Upper lobe of left lung (tissue), 6 donors: Measurements from ENCODE around the gene PPP1R3G. TPM values are rescaled to one million over a fixed set of nuclear protein-coding genes. Genes with fewer than 3 reads are reported as not detected.

Experiments
- ATAC-seq, 2 donors: fragments of 200-7000 bp; cut with Tn5 transposase; one replicate each; pipeline ENCODE4 v1.9.1; 2022; ENCODE audit warnings: mild to moderate bottlenecking in 2 of 2, moderate library complexity in 2 of 2; ENCODE audit not compliant: low FRiP score in 2 of 2
- DNase-seq, 2 donors: peaks; one replicate each; pipeline ENCODE4 v3.0.0-alpha.2; 2019 to 2020
- H3K27ac ChIP-seq, 4 donors: fragments of 200-600 bp; sonication (generic); one replicate each; pipeline ENCODE4 v1.5.1; 2016 to 2019
- H3K27me3 ChIP-seq, 4 donors: fragments of 200-600 bp; sonication (generic); one replicate each; pipeline ENCODE4 v1.5.1; 2017 to 2019
- H3K36me3 ChIP-seq, 4 donors: fragments of 200-600 bp; sonication (generic); one replicate each; pipeline ENCODE4 v1.5.1; 2016 to 2019
- H3K4me1 ChIP-seq, 4 donors: fragments of 200-600 bp; sonication (generic); one replicate each; pipeline ENCODE4 v1.5.1; 2018 to 2019
- H3K4me3 ChIP-seq, 4 donors: fragments of 200-600 bp; sonication (generic); one replicate each; pipeline ENCODE4 v1.5.1; 2017 to 2019; ENCODE audit warnings: mild to moderate bottlenecking in 2 of 4, moderate library complexity in 1 of 4
- H3K9me3 ChIP-seq, 4 donors: fragments of 200-600 bp; sonication (generic); one replicate each; pipeline ENCODE4 v1.5.1; 2018 to 2019
- CTCF ChIP-seq, 6 experiments: fragments of 450-650 bp in 4 of 6; fragments of 200-600 bp in 2 of 6; sonication (generic) in 2 of 6; IDR thresholded peaks; one replicate each; pipeline ENCODE4 v1.5.1; 2016 to 2019; ENCODE audit warnings: antibody characterized with exemption in 6 of 6
- EP300 ChIP-seq, 4 donors: sonication (generic); formaldehyde crosslinking; IDR thresholded peaks; one replicate each; pipeline ENCODE4 v1.5.1; 2017; ENCODE audit warnings: antibody characterized with exemption in 4 of 4, control low read depth in 2 of 4
- POLR2A ChIP-seq, 4 donors: fragments of 450-650 bp; IDR thresholded peaks; one replicate each; pipeline ENCODE4 v1.5.1; 2016 to 2017; ENCODE audit warnings: antibody characterized with exemption in 4 of 4, mild to moderate bottlenecking in 2 of 4
- POLR2AphosphoS5 ChIP-seq, 2 donors: sonication (generic); formaldehyde crosslinking; IDR thresholded peaks; one replicate each; pipeline ENCODE4 v1.5.1; 2017; ENCODE audit warnings: antibody characterized with exemption in 2 of 2
- WGBS, 2 donors: methylation state at CpG; one replicate each; pipeline ENCODE4 v1.1.5; 2017 to 2018; 5-methylcytosine and 5-hydroxymethylcytosine counted together
- total RNA-seq, 6 donors: library from RNA; depleted of rRNA in 4 of 6; stranded (reverse); fragments of >200 nt in 4 of 6; gene quantifications; one replicate each; pipeline versions ENCODE4 v1.1.0 to v1.2.1, GENCODE V29; 2016 to 2021
- donor health status: DM: no; HTN: no; CAD: no; lungs with moderate emphysema.
- donor health status: DM: no; HTN: yes; CAD: no; lungs with severe emphysema.

Gene PPP1R3G
- total RNA-seq, 6 donors from 2014 or later, result 0.10 to 0.64 (median 0.37) TPM; not detected in 1

- no peak overlapping the region for H3K4me3 ChIP-seq
- 85% methylated on average over 8 of the region's 8 CpGs for WGBS, 2 donors
- TF ChIP-seq POLR2AphosphoS5 (IDR thresholded peaks at IDR 0.05) (no peak), CTCF (IDR thresholded peaks at IDR 0.05) (no peak), EP300 (IDR thresholded peaks at IDR 0.05) (no peak), POLR2A (IDR thresholded peaks at IDR 0.05) (no peak)
- ATAC-seq (no peak), DNase-seq (no peak)
- no peaks in the 10 kb centered on the region for H3K27me3 ChIP-seq
- no peaks in the 10 kb centered on the region for H3K4me1 ChIP-seq
- H3K9me3 ChIP-seq, result no peaks in the 10 kb centered on the region
- no peak overlapping the region for H3K27ac ChIP-seq
- no peaks in the 10 kb centered on the region for H3K36me3 ChIP-seq
Measured at GRCh38 chr6:5103250-5103649, 18.1 kb downstream of the PPP1R3G start.

- ATAC-seq (no peak), DNase-seq (no peak)
- Histone ChIP-seq H3K9me3 (no peaks in the 10 kb centered on the region), H3K4me1 (no peaks in the 10 kb centered on the region), H3K27me3 (no peaks in the 10 kb centered on the region), H3K4me3 (no peak overlapping the region), H3K27ac (no peak overlapping the region), H3K36me3 (no peaks in the 10 kb centered on the region)
- 87 to 98% methylated on average over 6 of the region's 6 CpGs for WGBS, 2 donors
- TF ChIP-seq CTCF (IDR thresholded peaks at IDR 0.05) (no peak), POLR2AphosphoS5 (IDR thresholded peaks at IDR 0.05) (no peak), EP300 (IDR thresholded peaks at IDR 0.05) (no peak), POLR2A (IDR thresholded peaks at IDR 0.05) (no peak)
Measured at GRCh38 chr6:5104667-5105066, 19.5 kb downstream of the PPP1R3G start.

GRCh38 chr6:5105146-5105545, 20.0 kb downstream of the PPP1R3G start:
- no peaks in the 10 kb centered on the region for H3K9me3 ChIP-seq
- no peaks in the 10 kb centered on the region for H3K36me3 ChIP-seq
- no peaks in the 10 kb centered on the region for H3K4me1 ChIP-seq
- no peak overlapping the region for H3K27ac ChIP-seq
- DNase-seq (no peak), ATAC-seq (no peak)
- TF ChIP-seq POLR2A (IDR thresholded peaks at IDR 0.05) (no peak), CTCF (IDR thresholded peaks at IDR 0.05) (no peak), POLR2AphosphoS5 (IDR thresholded peaks at IDR 0.05) (no peak), EP300 (IDR thresholded peaks at IDR 0.05) (no peak)
- no peak overlapping the region for H3K4me3 ChIP-seq
- WGBS, 2 donors, result 91 to 97% methylated on average over 10 of the region's 10 CpGs
- H3K27me3 ChIP-seq, result no peaks in the 10 kb centered on the region

GRCh38 chr6:5107341-5107740, 22.2 kb downstream of the PPP1R3G start:
- Histone ChIP-seq H3K4me3 (no peak overlapping the region), H3K4me1 (no peaks in the 10 kb centered on the region), H3K9me3 (no peaks in the 10 kb centered on the region), H3K27ac (no peak overlapping the region), H3K27me3 (no peaks in the 10 kb centered on the region), H3K36me3 (no peaks in the 10 kb centered on the region)
- ATAC-seq (no peak), DNase-seq (no peak)
- 89 to 93% methylated on average over 10 of the region's 10 CpGs for WGBS, 2 donors
- TF ChIP-seq POLR2A (IDR thresholded peaks at IDR 0.05), result no peak

GRCh38 chr6:5108068-5108467, 22.9 kb downstream of the PPP1R3G start:
- Histone ChIP-seq H3K36me3 (no peaks in the 10 kb centered on the region), H3K27me3 (no peaks in the 10 kb centered on the region), H3K4me3 (no peak overlapping the region), H3K27ac (no peak overlapping the region), H3K9me3 (no peaks in the 10 kb centered on the region), H3K4me1 (no peaks in the 10 kb centered on the region)
- ATAC-seq (no peak), DNase-seq (no peak)
- TF ChIP-seq EP300 (IDR thresholded peaks at IDR 0.05), result no peak
- TF ChIP-seq POLR2AphosphoS5 (IDR thresholded peaks at IDR 0.05), result no peak
- no peak for TF ChIP-seq POLR2A (IDR thresholded peaks at IDR 0.05)
- no peak for TF ChIP-seq CTCF (IDR thresholded peaks at IDR 0.05)
- 81 to 85% methylated on average over 9 of the region's 9 CpGs for WGBS, 2 donors
